SK-N-SH (cell line): Measurements from ENCODE around the gene HID1.

ENCODE experiments used
- CTCF ChIP-seq: fragments of 200-600 bp; sonication (generic); IDR thresholded peaks from 2 replicates; pipeline ENCODE4 v1.6.1; 2017; ENCODE audit warnings: antibody characterized with exemption, mild to moderate bottlenecking, moderate library complexity
- EP300 ChIP-seq, 2 experiments: IDR thresholded peaks; 2 replicates each; pipeline versions ENCODE4 v1.4.0 to v1.6.1; 2012; ENCODE audit warnings: borderline replicate concordance in 1 of 2, low read depth in 1 of 2, low read length in 1 of 2
- EZH2phosphoT487 ChIP-seq: fragments of 200-600 bp; sonication (generic); IDR thresholded peaks from 2 replicates; pipeline ENCODE4 v1.6.1; 2017; ENCODE audit warnings: low read depth, mixed run types, mild to moderate bottlenecking, antibody characterized with exemption, moderate library complexity, borderline replicate concordance
- MXI1 ChIP-seq: IDR thresholded peaks from 2 replicates; pipeline ENCODE4 v1.6.1; 2012; ENCODE audit warnings: mild to moderate bottlenecking, low read depth, low read length, improper control_type of control experiment
- NRF1 ChIP-seq: IDR thresholded peaks from 2 replicates; pipeline ENCODE4 v1.6.1; 2012; ENCODE audit warnings: low read depth, mild to moderate bottlenecking, low read length
- POLR2AphosphoS5 ChIP-seq: IDR thresholded peaks from 2 replicates; pipeline ENCODE4 v1.6.1; 2012; ENCODE audit warnings: low read depth, low read length
- RAD21 ChIP-seq: IDR thresholded peaks from 2 replicates; pipeline ENCODE4 v1.6.1; 2012; ENCODE audit warnings: mild to moderate bottlenecking, low read length
- RCOR1 ChIP-seq: fragments of 150-350 bp; IDR thresholded peaks from 2 replicates; pipeline ENCODE4 v1.6.1; 2017; ENCODE audit warnings: antibody characterized with exemption, low read length
- REST ChIP-seq: IDR thresholded peaks from 2 replicates; pipeline ENCODE4 v1.6.1; 2012; ENCODE audit warnings: mild to moderate bottlenecking, low read depth, low read length, moderate library complexity
- RXRA ChIP-seq: IDR thresholded peaks from 2 replicates; pipeline ENCODE4 v1.4.0; 2012; ENCODE audit warnings: low read depth, mild to moderate bottlenecking, borderline replicate concordance
- TEAD4 ChIP-seq: IDR thresholded peaks from 2 replicates; pipeline ENCODE4 v1.4.0; 2012; ENCODE audit warnings: mild to moderate bottlenecking, borderline replicate concordance; ENCODE audit not compliant: insufficient read depth
- YY1 ChIP-seq: IDR thresholded peaks from 2 replicates; pipeline ENCODE4 v1.4.0; 2012; ENCODE audit warnings: low read depth, mild to moderate bottlenecking
- TF ChIP-seq, protein P1 (sequence below): IDR thresholded peaks from 2 replicates; pipeline ENCODE4 v1.4.0; 2012; ENCODE audit warnings: low read depth

DNA sequence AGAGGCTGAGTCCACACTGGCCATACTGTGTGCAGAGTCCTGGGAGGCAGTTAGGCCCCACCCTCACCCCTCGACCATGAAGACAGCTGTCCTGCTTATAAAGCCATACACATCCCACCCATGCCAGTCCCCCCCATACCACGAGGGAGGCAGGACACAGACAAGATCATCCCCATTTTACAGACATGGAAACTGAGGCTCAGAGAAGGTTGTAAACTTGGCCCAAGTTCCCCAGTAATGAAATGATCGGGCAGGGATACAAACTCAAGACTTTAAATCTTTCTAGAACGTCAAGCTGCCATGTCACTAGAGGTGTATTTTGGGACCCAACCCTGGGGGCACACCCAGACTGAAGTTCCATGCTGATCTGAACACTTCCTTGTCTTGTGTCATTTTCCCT lies 16.5 kb downstream of the HID1 start:
- TF ChIP-seq YY1: no peak
- no peak for TF ChIP-seq CTCF
- no peak for TF ChIP-seq RCOR1
- TF ChIP-seq TEAD4: no peak
- TF ChIP-seq MXI1: no peak
- TF ChIP-seq RXRA: no peak
- no peak for TF ChIP-seq POLR2AphosphoS5
- TF ChIP-seq, protein P1, sequence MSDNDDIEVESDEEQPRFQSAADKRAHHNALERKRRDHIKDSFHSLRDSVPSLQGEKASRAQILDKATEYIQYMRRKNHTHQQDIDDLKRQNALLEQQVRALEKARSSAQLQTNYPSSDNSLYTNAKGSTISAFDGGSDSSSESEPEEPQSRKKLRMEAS: no peak
- no peak for TF ChIP-seq RAD21
- no peak for TF ChIP-seq NRF1
- TF ChIP-seq EZH2phosphoT487: no peak
- no peak for TF ChIP-seq EP300 (IDR thresholded peaks at IDR 0.05; ENCODE audit: borderline replicate concordance in 1 of 2, low read depth in 1 of 2, low read length in 1 of 2)
- no peak for TF ChIP-seq REST
